Activated T-cell treated with anti-CD3 and anti-CD28 coated beads, Interleukin-2, amount 50 U/mL, for 1 hour (primary cell): ENCODE measurements around the gene BROX.

Source experiments
- DNase-seq: peaks from one replicate; pipeline ENCODE4 v3.0.0-alpha.2; 2020

The BROX gene

GRCh38 chr1:222781251-222781650, 68.9 kb downstream of the BROX start:
- no peak for DNase-seq

DNA sequence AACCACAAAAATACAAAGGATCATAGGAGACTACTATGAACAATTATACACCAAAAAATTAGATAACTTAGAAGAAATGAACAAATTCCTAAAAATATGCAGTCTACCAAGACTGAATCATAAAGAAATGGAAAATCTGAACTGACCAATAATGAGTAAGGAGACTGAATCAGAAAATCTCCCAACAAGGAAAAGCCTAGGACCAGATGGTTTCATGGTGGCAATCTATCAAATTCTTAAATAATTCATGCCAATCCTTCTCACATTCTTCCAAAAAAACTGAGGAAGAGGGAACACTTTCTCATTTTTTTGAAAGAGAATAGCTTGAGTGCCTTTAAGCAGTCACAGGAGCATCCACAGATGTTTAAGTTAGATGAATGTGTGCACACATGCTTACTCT, 70.7 kb downstream of the BROX start:
- DNase-seq, result no peak

- DNase-seq, result no peak
Observed at GRCh38 chr1:222784371-222784770, 72.0 kb downstream of the BROX start.
